Osteoblast (primary cell): ENCODE results near the gene MAPK12. TPM values are rescaled to one million over a fixed set of nuclear protein-coding genes. Genes with fewer than 3 reads are reported as not detected.

ENCODE experiments used
- DNase-seq: peaks from one replicate; pipeline ENCODE4 v3.0.0; 2011; ENCODE audit warnings: low spot score, mixed read lengths; ENCODE audit not compliant: insufficient read length; ENCODE audit errors: missing footprints
- H2AFZ ChIP-seq: 2 replicates; pipeline ENCODE4 v1.6.0; 2011; ENCODE audit warnings: mild to moderate bottlenecking, low read length
- H3K27ac ChIP-seq: 2 replicates; pipeline ENCODE4 v1.5.1; 2011; ENCODE audit warnings: mild to moderate bottlenecking, low read depth, low read length, moderate library complexity
- H3K27me3 ChIP-seq: 2 replicates; pipeline ENCODE4 v1.6.0; 2012; ENCODE audit warnings: mild to moderate bottlenecking, control low read depth, inconsistent platforms, low read length, moderate library complexity; ENCODE audit not compliant: insufficient read depth
- H3K36me3 ChIP-seq: 2 replicates; pipeline ENCODE4 v1.5.1; 2011; ENCODE audit warnings: mild to moderate bottlenecking, low read length, control low read depth, moderate library complexity; ENCODE audit not compliant: insufficient read depth
- H3K4me1 ChIP-seq: 2 replicates; pipeline ENCODE4 v1.5.1; 2011; ENCODE audit warnings: mild to moderate bottlenecking, low read length, control low read depth, moderate library complexity; ENCODE audit not compliant: insufficient read depth
- H3K4me2 ChIP-seq: 2 replicates; pipeline ENCODE4 v1.6.0; 2011; ENCODE audit warnings: mild to moderate bottlenecking, low read length; ENCODE audit not compliant: insufficient read depth
- H3K4me3 ChIP-seq: fragments of 200-600 bp; sonication (generic); 3 replicates; pipeline ENCODE4 v1.5.1; 2012; ENCODE audit warnings: mild to moderate bottlenecking, low read length, inconsistent platforms; ENCODE audit not compliant: insufficient read depth
- H3K79me2 ChIP-seq: 2 replicates; pipeline ENCODE4 v1.6.0; 2012; ENCODE audit warnings: mild to moderate bottlenecking, low read length, control low read depth, inconsistent platforms; ENCODE audit not compliant: insufficient read depth
- H3K9me3 ChIP-seq: 2 replicates; pipeline ENCODE4 v1.5.1; 2011; ENCODE audit warnings: low read depth, low read length, control low read depth
- H4K20me1 ChIP-seq: 2 replicates; pipeline ENCODE4 v1.6.0; 2012; ENCODE audit warnings: mild to moderate bottlenecking, low read length, control low read depth; ENCODE audit not compliant: insufficient read depth
- CTCF ChIP-seq: IDR thresholded peaks from 2 replicates; pipeline ENCODE4 v1.5.1; 2011; ENCODE audit warnings: mild to moderate bottlenecking, low read depth, low read length, moderate library complexity; ENCODE audit errors: extremely low read depth
- total RNA-seq: library from RNA; depleted of rRNA; stranded (reverse); fragments of >200 nt; gene quantifications from 2 replicates; pipeline ENCODE4 v1.2.3, GENCODE V29; 2012

MAPK12 gene
- total RNA-seq, 1 donor: 34.0 TPM

DNA sequence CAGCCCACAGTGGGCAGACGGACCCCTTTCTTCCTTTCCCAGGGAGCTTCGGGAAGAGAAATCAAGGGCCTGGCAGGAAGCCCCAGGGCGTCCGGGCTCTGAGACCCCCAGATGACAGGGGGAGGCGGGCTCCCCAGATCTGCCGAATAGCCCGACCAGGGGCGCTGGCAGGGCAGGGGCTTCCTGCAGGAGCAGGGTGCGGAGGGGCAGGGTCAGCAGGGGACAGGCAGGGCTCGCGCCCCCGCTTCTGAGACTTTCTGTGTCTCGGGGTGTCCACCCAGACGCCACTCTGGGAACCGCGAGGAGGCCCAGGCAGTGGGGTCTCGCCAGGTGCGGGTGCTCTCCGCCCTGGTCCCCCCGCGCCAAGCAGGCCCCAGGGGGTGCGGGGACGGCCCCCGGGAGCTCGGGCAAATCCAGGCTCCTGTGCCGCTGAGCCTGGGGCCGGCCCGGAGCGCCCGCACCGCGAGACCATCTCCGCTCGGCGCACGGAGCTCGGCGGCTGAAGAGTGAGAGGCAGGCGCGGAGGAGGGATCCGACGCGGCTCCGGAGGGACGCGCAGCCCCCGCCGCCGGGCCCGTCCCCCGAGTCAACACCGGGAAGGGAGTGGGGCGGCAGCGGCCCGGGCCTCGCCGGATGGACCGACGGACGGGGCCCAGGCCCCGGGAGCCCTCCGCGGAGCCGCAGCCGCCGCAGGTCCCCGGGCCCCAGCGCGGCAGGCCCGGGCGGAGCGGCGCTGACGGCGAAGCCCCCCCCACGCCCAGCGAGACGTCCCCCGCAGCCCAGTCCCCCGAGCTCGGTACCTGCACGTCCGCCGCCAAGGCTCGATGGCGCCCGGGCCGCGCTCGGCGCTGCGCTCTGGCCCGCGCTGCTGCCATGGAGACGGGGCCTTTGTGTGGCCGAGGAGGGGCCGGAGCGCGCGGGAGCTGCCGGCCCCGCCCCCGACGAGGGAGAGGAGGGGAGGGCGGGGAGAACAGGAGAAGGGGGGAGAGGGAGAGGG, 45.6 kb upstream of the MAPK12 start, which contains the start of gene PLXNB2:
Gene PLXNB2 (minus strand): TSS at position 894 of the 997 bp plus-strand sequence. CDS start 17,062 bp downstream, outside the sequence.
- Histone ChIP-seq H3K4me3 (peak within 1 kb of the TSS; percentile 87), H3K27ac (peak within 1 kb of the TSS; percentile 96), H2AFZ (no peak within 1 kb of the TSS), H3K4me2 (peak within 1 kb of the TSS; percentile 91), H4K20me1 (peaks cover 33% of the 10 kb centered on the region), H3K9me3 (no peaks in the 10 kb centered on the region), H3K36me3 (no peaks in the 10 kb centered on the region), H3K79me2 (peaks cover 50% of the 10 kb centered on the region), H3K4me1 (peaks cover 58% of the 10 kb centered on the region), H3K27me3 (no peaks in the 10 kb centered on the region)
- DNase-seq: peak; percentile 97
- no peak for TF ChIP-seq CTCF

- Histone ChIP-seq H3K27me3 (no peaks in the 10 kb centered on the region), H2AFZ (no peak overlapping the region), H3K36me3 (no peaks in the 10 kb centered on the region), H4K20me1 (peaks cover 43% of the 10 kb centered on the region), H3K4me2 (peak overlapping the region; percentile 91), H3K79me2 (peaks cover 60% of the 10 kb centered on the region), H3K4me3 (peak overlapping the region; percentile 87), H3K4me1 (peaks cover 68% of the 10 kb centered on the region), H3K9me3 (no peaks in the 10 kb centered on the region), H3K27ac (peak overlapping the region; percentile 96)
- peak; percentile 100 for DNase-seq
- no peak for TF ChIP-seq CTCF
Measured at GRCh38 chr22:50305923-50306566, 44.6 kb upstream of the MAPK12 start.

GRCh38 chr22:50305393-50305922, 44.0 kb upstream of the MAPK12 start:
- H3K4me3 ChIP-seq: peak overlapping the region; percentile 87
- peaks cover 49% of the 10 kb centered on the region for H4K20me1 ChIP-seq
- TF ChIP-seq CTCF: no peak
- peak overlapping the region; percentile 96 for H3K27ac ChIP-seq
- H3K79me2 ChIP-seq: peaks cover 66% of the 10 kb centered on the region
- H3K9me3 ChIP-seq: no peaks in the 10 kb centered on the region
- peak overlapping the region; percentile 91 for H3K4me2 ChIP-seq
- H3K27me3 ChIP-seq: no peaks in the 10 kb centered on the region
- H3K4me1 ChIP-seq: peaks cover 73% of the 10 kb centered on the region
- no peak for DNase-seq
- H3K36me3 ChIP-seq: no peaks in the 10 kb centered on the region
- H2AFZ ChIP-seq: no peak overlapping the region
